Duodenal mucosa (tissue), 2 donors: ENCODE results near the gene NAB1.
"Not testable (repeated sequence)": the region's sequence is repeated elsewhere in the genome, so short reads cannot be mapped to it uniquely, and the experiment has no call there.

Experiments used
- H3K27ac ChIP-seq: one replicate; pipeline ENCODE4 v1.7.0; 2013; ENCODE audit warnings: low read depth, low read length
- H3K27me3 ChIP-seq, 2 donors: one replicate each; pipeline ENCODE4 v1.7.0; 2013; ENCODE audit warnings: low read length in 2 of 2, control low read depth in 1 of 2; ENCODE audit not compliant: insufficient read depth in 2 of 2, control insufficient read depth in 1 of 2
- H3K36me3 ChIP-seq, 2 donors: one replicate each; pipeline ENCODE4 v1.7.0; 2013; ENCODE audit warnings: low read length in 2 of 2, control low read depth in 1 of 2; ENCODE audit not compliant: insufficient read depth in 2 of 2, control insufficient read depth in 1 of 2
- H3K4me1 ChIP-seq, 2 donors: one replicate each; pipeline ENCODE4 v1.7.0; 2013; ENCODE audit warnings: low read length in 2 of 2, control low read depth in 1 of 2; ENCODE audit not compliant: insufficient read depth in 2 of 2, control insufficient read depth in 1 of 2
- H3K4me3 ChIP-seq, 2 donors: one replicate each; pipeline ENCODE4 v1.7.0; 2013; ENCODE audit warnings: low read length in 2 of 2, low read depth in 1 of 2
- H3K9ac ChIP-seq, 2 donors: one replicate each; pipeline ENCODE4 v1.7.0; 2013; ENCODE audit warnings: low read length in 2 of 2, low read depth in 1 of 2
- H3K9me3 ChIP-seq, 2 donors: one replicate each; pipeline ENCODE4 v1.7.0; 2013; ENCODE audit warnings: low read length in 2 of 2, control low read depth in 1 of 2; ENCODE audit not compliant: control insufficient read depth in 1 of 2

NAB1 gene

DNA sequence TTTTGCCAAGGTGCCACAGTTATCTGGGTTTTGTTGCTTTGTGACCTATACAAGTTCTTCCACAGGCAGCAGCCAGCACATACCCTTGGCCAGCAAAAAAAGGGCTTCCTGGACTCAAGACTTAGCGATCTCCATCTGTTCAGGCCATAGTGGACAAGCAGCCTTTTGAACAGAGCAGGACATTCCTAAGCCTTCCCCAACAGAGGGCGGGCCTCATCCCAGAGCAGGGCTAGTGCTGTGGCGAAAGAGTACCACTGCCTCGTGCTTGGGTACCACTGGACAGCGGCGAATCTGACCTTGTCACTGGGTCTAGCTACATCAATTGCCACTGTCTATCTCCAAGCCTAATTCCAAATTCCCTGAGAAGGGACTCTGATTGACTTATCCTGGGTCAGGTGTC, 56.4 kb downstream of the NAB1 start:
- Histone ChIP-seq H3K9me3 (no peaks in the 10 kb centered on the region), H3K27ac (no peak overlapping the region), H3K36me3 (no peaks in the 10 kb centered on the region), H3K27me3 (no peaks in the 10 kb centered on the region), H3K4me3 (no peak overlapping the region), H3K9ac (no peak overlapping the region), H3K4me1 (no peaks in the 10 kb centered on the region)

DNA sequence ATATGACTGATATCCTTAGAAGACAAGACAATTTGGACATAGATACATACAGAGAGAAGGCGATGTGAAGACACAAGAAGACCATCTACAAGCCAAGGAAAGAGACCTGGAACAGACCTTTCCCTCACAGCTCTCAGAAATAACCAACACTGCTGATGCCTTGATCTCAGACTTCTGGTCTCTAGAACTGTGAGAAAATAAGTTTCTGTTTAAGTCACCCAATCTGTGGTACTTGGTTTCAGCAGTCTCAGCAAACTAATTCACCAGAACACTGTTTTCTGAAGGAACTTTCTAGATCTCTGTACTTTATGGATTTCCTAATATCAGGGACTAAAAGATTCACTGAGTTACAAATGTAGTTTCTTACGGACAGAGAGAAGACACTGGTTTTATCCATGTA, 58.8 kb downstream of the NAB1 start:
- H3K27me3 ChIP-seq = no peaks in the 10 kb centered on the region
- H3K9me3 ChIP-seq = no peaks in the 10 kb centered on the region
- no peaks in the 10 kb centered on the region for H3K4me1 ChIP-seq
- no peak overlapping the region for H3K4me3 ChIP-seq
- H3K36me3 ChIP-seq = no peaks in the 10 kb centered on the region
- no peak overlapping the region for H3K9ac ChIP-seq
- H3K27ac ChIP-seq = no peak overlapping the region

DNA sequence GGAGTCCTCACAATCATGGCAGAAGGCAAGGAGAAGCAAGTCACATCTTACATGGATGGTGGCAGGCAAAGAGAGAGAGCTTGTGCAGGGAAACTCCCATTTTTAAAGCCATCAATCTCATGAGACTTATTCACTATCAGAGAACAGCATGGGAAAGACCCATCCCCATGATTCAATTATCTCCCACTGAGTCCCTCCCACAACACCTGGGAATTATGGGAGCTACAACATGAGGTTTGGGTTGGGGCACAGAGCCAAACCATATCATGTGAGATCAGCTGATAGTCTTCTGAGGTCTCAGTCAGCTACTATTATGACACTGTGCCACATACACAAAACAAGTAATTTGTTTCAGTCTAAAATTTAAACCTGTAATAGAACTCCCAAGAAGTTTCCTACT, 59.8 kb downstream of the NAB1 start:
- H3K27me3 ChIP-seq, H3K9ac ChIP-seq, H3K4me3 ChIP-seq, H3K36me3 ChIP-seq, H3K9me3 ChIP-seq, H3K27ac ChIP-seq, H3K4me1 ChIP-seq: not testable (repeated sequence)

DNA sequence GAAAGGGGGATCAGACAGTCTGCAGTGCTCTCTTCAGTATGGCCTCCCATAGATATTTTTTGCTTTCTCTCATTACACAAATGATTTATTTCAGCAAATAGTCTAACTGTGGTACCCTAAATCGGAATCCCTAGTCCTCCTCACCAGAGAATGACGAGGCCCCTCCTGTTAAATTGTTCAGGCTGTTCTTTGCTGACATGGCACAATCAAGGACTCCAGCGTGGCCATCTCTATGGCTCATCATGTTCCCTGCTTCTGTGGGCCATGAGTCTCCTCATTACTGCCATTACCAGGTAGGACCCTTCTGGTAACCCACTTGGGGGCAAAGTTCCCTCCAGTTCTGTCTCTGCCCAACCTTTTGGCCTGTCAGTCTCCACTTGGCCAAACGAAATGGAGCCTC, 62.2 kb downstream of the NAB1 start:
- H3K4me1 ChIP-seq = no peaks in the 10 kb centered on the region
- no peak overlapping the region for H3K4me3 ChIP-seq
- H3K27ac ChIP-seq = no peak overlapping the region
- no peaks in the 10 kb centered on the region for H3K27me3 ChIP-seq
- H3K9ac ChIP-seq = no peak overlapping the region
- no peaks in the 10 kb centered on the region for H3K36me3 ChIP-seq
- H3K9me3 ChIP-seq = no peaks in the 10 kb centered on the region

DNA sequence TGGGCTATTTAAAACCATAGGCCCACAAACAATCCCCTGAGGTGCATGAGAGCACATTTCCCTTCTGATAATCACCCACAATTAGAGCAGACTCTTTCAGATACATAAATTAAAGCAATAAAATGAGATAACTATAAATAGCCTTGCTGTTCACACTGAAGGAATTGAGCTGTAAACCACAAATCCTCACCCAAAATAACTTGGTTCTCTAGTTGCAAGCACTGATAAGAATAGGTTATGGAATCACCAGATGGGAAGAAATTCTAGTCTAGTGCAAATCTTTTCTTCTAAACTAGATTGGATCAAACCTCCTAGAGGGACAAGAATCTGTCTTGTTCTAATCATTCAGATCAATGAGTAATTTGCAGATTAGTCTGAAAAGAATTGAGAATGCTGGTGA, 64.6 kb downstream of the NAB1 start:
- no peaks in the 10 kb centered on the region for H3K27me3 ChIP-seq

DNA sequence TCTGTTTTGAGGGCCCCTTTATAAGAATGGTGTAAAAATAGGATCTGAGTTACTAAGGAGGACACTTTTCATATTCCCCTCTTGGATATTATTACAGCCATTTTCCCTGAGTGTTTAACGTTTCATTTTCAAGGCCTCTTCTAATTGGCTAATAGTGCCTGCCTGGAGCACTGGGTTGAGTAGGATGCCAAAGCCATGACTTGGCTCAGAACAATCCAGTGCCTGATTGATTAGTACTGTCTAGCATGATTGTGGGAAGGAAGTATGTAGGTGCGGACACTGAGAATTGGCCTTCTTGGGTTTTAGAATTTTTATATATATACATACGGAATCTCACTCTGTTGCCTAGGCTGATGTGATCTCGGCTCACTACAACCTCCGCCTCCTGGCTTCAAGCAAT, 66.1 kb downstream of the NAB1 start:
- Histone ChIP-seq H3K9me3 (no peaks in the 10 kb centered on the region), H3K9ac (no peak overlapping the region), H3K4me1 (peaks cover 0 to 4% of the 10 kb centered on the region in 2 donors), H3K36me3 (no peaks in the 10 kb centered on the region), H3K27ac (no peak overlapping the region), H3K27me3 (no peaks in the 10 kb centered on the region), H3K4me3 (no peak overlapping the region)

More for the DNA sequence above, 64.6 kb downstream of the NAB1 start:
- Histone ChIP-seq H3K27ac (no peak overlapping the region), H3K9me3 (no peaks in the 10 kb centered on the region), H3K9ac (no peak overlapping the region), H3K4me1 (no peaks in the 10 kb centered on the region), H3K36me3 (no peaks in the 10 kb centered on the region), H3K4me3 (no peak overlapping the region)

DNA sequence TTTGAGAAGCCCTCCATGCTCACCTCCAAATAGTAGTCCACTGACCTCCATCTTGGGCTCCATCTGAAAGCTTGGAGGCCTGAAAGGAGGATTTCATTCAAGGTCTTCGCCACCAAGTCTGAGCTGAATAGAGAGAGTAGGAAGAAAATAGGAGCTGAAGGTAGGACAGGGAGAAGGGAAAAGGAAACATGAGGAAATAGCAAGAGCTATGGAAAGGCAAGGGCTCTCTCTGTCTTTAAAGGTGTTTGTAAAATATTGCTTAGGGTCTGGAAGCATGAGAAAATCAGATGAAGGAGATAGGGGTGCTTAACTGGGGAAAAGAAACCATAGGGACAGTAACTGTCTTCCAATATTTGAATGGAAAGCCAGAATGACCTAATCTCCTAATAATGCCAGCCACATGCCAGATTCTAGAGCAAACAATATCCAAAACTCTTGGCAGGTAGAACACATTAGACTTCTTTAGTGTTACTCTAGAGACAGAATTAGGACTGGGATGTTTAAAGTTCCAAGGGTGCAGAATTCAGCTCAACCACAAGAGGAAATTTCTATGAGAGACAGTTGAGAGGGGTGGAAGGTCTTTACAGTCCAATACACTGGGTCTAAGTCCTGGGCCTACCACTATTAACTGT, 67.4 kb downstream of the NAB1 start:
- no peak overlapping the region for H3K4me3 ChIP-seq
- H3K9ac ChIP-seq = no peak overlapping the region
- H3K36me3 ChIP-seq = no peaks in the 10 kb centered on the region
- H3K4me1 ChIP-seq = peaks cover 0 to 4% of the 10 kb centered on the region in 2 donors
- no peaks in the 10 kb centered on the region for H3K9me3 ChIP-seq
- H3K27me3 ChIP-seq = no peaks in the 10 kb centered on the region
- no peak overlapping the region for H3K27ac ChIP-seq

DNA sequence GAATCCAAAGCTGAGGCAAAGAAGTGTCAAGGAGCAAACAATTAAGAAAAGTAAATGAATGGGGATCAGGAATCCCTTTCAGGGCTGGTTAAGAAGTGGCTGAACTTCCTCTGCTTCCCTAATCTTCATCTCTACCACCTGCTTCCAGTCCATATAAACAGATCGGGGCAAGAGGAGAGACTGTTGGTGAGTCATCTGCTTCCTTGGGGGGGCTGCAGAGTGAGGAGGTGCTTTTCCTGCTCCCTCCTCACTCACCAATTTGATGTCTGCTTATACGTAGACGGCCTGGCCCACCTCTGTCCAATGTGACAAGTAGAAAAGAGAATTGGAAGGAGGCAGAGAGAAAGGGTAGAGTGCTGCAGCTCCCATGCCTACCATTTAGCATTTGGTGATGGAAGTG, 68.4 kb downstream of the NAB1 start:
- Histone ChIP-seq H3K4me3 (no peak overlapping the region), H3K27ac (no peak overlapping the region), H3K9me3 (no peaks in the 10 kb centered on the region), H3K9ac (no peak overlapping the region), H3K27me3 (no peaks in the 10 kb centered on the region), H3K4me1 (peaks cover 0 to 4% of the 10 kb centered on the region in 2 donors), H3K36me3 (no peaks in the 10 kb centered on the region)

DNA sequence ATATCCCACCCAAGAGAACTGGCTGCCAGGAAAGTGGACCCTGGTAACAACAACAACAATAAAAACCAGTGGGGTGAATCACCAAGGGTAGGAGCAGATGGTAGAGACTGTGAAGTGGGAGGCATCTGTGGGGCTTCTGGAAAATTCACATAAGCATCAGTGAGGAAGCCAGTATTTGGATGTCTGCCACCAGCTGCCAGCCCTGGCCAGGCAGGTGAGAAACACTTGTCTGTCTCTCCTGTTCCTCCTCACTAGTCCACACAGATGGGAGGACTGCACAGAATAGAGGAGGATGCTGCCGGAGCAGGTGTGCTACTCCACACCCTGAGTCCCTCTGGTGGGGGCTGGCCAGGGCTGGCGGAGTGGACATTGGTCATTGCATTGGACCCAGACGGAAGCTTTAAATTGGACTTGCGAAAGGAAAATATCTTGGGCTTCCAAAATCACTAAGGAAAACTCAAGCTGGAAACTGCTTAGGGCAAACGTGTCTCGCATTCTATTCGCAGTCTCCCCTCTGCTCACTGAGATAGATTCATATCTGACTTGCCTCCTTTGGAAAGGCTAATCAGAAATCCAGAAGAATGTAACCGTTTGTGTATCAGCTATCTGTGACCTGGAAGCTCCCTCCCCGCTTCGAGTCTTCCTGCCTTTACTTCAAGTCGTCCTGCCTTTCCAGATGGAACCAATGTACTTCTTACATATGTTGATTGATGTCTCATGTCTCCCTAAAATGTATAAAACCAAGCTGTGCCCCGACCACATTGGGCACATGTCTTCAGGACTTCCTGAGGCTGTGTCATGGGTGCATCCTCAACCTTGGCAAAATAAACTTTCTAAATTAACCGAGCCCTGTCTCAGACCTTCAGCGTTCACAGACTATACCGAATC, 69.1 kb downstream of the NAB1 start:
- Histone ChIP-seq H3K9ac (no peak overlapping the region), H3K4me3 (no peak overlapping the region), H3K27me3 (no peaks in the 10 kb centered on the region), H3K9me3 (no peaks in the 10 kb centered on the region), H3K4me1 (peaks cover 0 to 4% of the 10 kb centered on the region in 2 donors), H3K27ac (no peak overlapping the region), H3K36me3 (no peaks in the 10 kb centered on the region)

DNA sequence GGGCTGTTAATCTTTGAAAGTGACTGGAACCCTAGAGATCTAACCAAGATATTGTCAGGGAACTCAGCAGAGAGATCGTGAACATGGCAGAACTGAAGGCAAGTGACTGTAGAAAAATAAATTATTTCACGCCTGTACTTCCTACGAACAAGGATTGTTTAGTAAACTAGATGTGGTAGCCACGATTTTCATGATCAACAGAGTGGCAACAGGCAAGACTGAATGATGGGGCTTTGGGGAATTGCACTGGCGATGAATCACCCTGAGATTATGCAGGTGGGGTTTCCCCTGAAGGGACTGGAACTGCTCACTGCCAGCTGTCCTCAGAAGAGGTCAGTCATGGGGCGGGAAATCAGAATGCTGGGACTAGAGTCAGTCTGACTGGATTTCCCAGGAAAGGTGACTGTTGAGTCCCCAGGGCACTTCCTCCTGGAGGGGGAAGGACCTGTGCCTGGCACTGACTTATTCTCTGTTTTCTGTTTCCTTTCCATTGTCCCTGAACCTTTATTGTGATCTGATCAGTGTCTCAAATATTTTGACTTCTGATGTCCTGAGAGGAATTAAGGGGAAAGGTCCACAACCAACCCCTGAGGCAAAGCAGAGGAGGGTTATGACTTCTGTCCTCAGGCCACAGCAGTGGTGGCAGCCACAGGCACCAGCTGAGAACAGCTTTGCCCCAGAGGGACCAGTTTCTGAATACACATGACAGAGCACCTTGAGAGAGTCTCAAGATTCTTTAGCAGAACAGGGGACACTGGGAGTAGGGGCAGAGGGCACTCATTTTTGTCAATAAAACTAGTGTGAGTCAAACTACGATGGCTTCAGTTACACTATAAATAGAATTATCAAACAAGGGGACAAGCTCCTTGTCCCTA, 70.0 kb downstream of the NAB1 start:
- Histone ChIP-seq H3K27ac (no peak overlapping the region), H3K9me3 (no peaks in the 10 kb centered on the region), H3K27me3 (no peaks in the 10 kb centered on the region), H3K36me3 (no peaks in the 10 kb centered on the region), H3K9ac (no peak overlapping the region), H3K4me1 (peaks cover 0 to 4% of the 10 kb centered on the region in 2 donors), H3K4me3 (no peak overlapping the region)
